Measurements from ENCODE around the gene EMD.

EMD gene

GRCh38 chrX:154403858-154404257 lies 24.8 kb downstream of the EMD start:
- TF ChIP-seq SIN3A (IDR thresholded peaks at IDR 0.05; ENCODE audit: borderline replicate concordance, insufficient read depth, low read length) = no peak
- TF ChIP-seq REST (IDR thresholded peaks at IDR 0.05; ENCODE audit: insufficient read depth in 1 of 2, low read depth in 2 of 2, low read length in 2 of 2) = no peak
- no peak for TF ChIP-seq POLR2AphosphoS5 (IDR thresholded peaks at IDR 0.05; ENCODE audit: low read depth, low read length)
- TF ChIP-seq FOXP2 (optimal IDR thresholded peaks at IDR 0.05; ENCODE audit: borderline replicate concordance, extremely low read depth, extremely low read length, insufficient read depth) = no peak
- no peak for TF ChIP-seq TAF1 (IDR thresholded peaks at IDR 0.05; ENCODE audit: borderline replicate concordance, insufficient read depth, low read length)

GRCh38 chrX:154404625-154405192 lies 25.6 kb downstream of the EMD start:
- TF ChIP-seq POLR2AphosphoS5 (IDR thresholded peaks at IDR 0.05; ENCODE audit: low read depth, low read length) = no peak
- no peak for TF ChIP-seq REST (IDR thresholded peaks at IDR 0.05; ENCODE audit: insufficient read depth in 1 of 2, low read depth in 2 of 2, low read length in 2 of 2)
- TF ChIP-seq FOXP2 (optimal IDR thresholded peaks at IDR 0.05; ENCODE audit: borderline replicate concordance, extremely low read depth, extremely low read length, insufficient read depth) = no peak
- no peak for TF ChIP-seq TAF1 (IDR thresholded peaks at IDR 0.05; ENCODE audit: borderline replicate concordance, insufficient read depth, low read length)
- TF ChIP-seq SIN3A (IDR thresholded peaks at IDR 0.05; ENCODE audit: borderline replicate concordance, insufficient read depth, low read length) = no peak

- no peak for TF ChIP-seq POLR2AphosphoS5 (IDR thresholded peaks at IDR 0.05; ENCODE audit: low read depth, low read length)
- TF ChIP-seq FOXP2 (optimal IDR thresholded peaks at IDR 0.05; ENCODE audit: borderline replicate concordance, extremely low read depth, extremely low read length, insufficient read depth) = no peak
- no peak for TF ChIP-seq REST (IDR thresholded peaks at IDR 0.05; ENCODE audit: insufficient read depth in 1 of 2, low read depth in 2 of 2, low read length in 2 of 2)
- TF ChIP-seq TAF1 (IDR thresholded peaks at IDR 0.05; ENCODE audit: borderline replicate concordance, insufficient read depth, low read length) = no peak
- no peak for TF ChIP-seq SIN3A (IDR thresholded peaks at IDR 0.05; ENCODE audit: borderline replicate concordance, insufficient read depth, low read length)
These were observed 29.6 kb downstream of the EMD start for GRCh38 chrX:154408659-154409221.

- TF ChIP-seq REST (IDR thresholded peaks at IDR 0.05; ENCODE audit: insufficient read depth in 1 of 2, low read depth in 2 of 2, low read length in 2 of 2) (no peak), FOXP2 (optimal IDR thresholded peaks at IDR 0.05; ENCODE audit: borderline replicate concordance, extremely low read depth, extremely low read length, insufficient read depth) (no peak), TAF1 (IDR thresholded peaks at IDR 0.05; ENCODE audit: borderline replicate concordance, insufficient read depth, low read length) (0 out of 2 replicates have a peak, but pooled peaks have one; percentile 39), POLR2AphosphoS5 (IDR thresholded peaks at IDR 0.05; ENCODE audit: low read depth, low read length) (0 out of 2 replicates have a peak, but pooled peaks have one; percentile 30), SIN3A (IDR thresholded peaks at IDR 0.05; ENCODE audit: borderline replicate concordance, insufficient read depth, low read length) (no peak)
These were observed 30.3 kb downstream of the EMD start, which contains the start of gene DNASE1L1 for GRCh38 chrX:154409222-154409871. TSS of gene DNASE1L1 (minus strand) at chrX:154409254. CDS start at chrX:154405568, 3,686 bp downstream.

Data from PFSK-1 (cell line).